ENCODE results near the gene FBXO10.

GRCh38 chr9:37561682-37562081 lies 14.5 kb downstream of the FBXO10 start:
- TF ChIP-seq POLR2A (IDR thresholded peaks at IDR 0.05) (no peak), CTCF (IDR thresholded peaks at IDR 0.05) (no peak)
